HEK293 (cell line): ENCODE results near the gene IQCH.

ENCODE experiments used
- BCL11A ChIP-seq: fragments of 450-650 bp; formaldehyde crosslinking; IDR thresholded peaks from 2 replicates; pipeline ENCODE4 v1.5.1; 2016; ENCODE audit warnings: low read depth, missing biosample characterization, missing genetic modification characterization
- GFI1B ChIP-seq: fragments of 450-650 bp; formaldehyde crosslinking; IDR thresholded peaks from 2 replicates; pipeline ENCODE4 v1.5.1; 2016; ENCODE audit warnings: missing biosample characterization, missing genetic modification characterization
- INSM2 ChIP-seq: fragments of 450-650 bp; formaldehyde crosslinking; IDR thresholded peaks from 2 replicates; pipeline ENCODE4 v1.5.1; 2016; ENCODE audit warnings: missing biosample characterization, missing genetic modification characterization
- PRDM10 ChIP-seq: fragments of 450-650 bp; formaldehyde crosslinking; IDR thresholded peaks from 2 replicates; pipeline ENCODE4 v1.5.1; 2016; ENCODE audit warnings: missing biosample characterization, missing genetic modification characterization
- PRDM4 ChIP-seq: fragments of 450-650 bp; formaldehyde crosslinking; IDR thresholded peaks from 2 replicates; pipeline ENCODE4 v1.5.1; 2017; ENCODE audit warnings: missing biosample characterization, missing genetic modification characterization
- WT1 ChIP-seq: fragments of 450-650 bp; formaldehyde crosslinking; IDR thresholded peaks from 2 replicates; pipeline ENCODE4 v1.5.1; 2016; ENCODE audit warnings: missing biosample characterization, missing genetic modification characterization
- ZFP41 ChIP-seq: fragments of 450-650 bp; formaldehyde crosslinking; IDR thresholded peaks from 2 replicates; pipeline ENCODE4 v1.5.1; 2016; ENCODE audit warnings: missing biosample characterization, missing genetic modification characterization, borderline replicate concordance
- ZNF133 ChIP-seq: fragments of 450-650 bp; formaldehyde crosslinking; IDR thresholded peaks from 2 replicates; pipeline ENCODE4 v1.5.1; 2016; ENCODE audit warnings: missing biosample characterization, missing genetic modification characterization
- ZNF138 ChIP-seq: fragments of 450-650 bp; formaldehyde crosslinking; IDR thresholded peaks from 2 replicates; pipeline ENCODE4 v1.5.1; 2016; ENCODE audit warnings: missing biosample characterization, missing genetic modification characterization, borderline replicate concordance
- ZNF266 ChIP-seq: fragments of 450-650 bp; formaldehyde crosslinking; IDR thresholded peaks from 2 replicates; pipeline ENCODE4 v1.5.1; 2016; ENCODE audit warnings: missing biosample characterization, missing genetic modification characterization, low read depth
- ZNF426 ChIP-seq: fragments of 450-650 bp; formaldehyde crosslinking; IDR thresholded peaks from 2 replicates; pipeline ENCODE4 v1.5.1; 2017; ENCODE audit warnings: missing biosample characterization, missing genetic modification characterization, mild to moderate bottlenecking, inconsistent platforms, moderate library complexity
- ZNF510 ChIP-seq: fragments of 450-650 bp; formaldehyde crosslinking; IDR thresholded peaks from 2 replicates; pipeline ENCODE4 v1.5.1; 2018; ENCODE audit warnings: mild to moderate bottlenecking, missing genetic modification characterization, missing biosample characterization; ENCODE audit not compliant: insufficient replicate concordance
- ZNF558 ChIP-seq: fragments of 450-650 bp; formaldehyde crosslinking; IDR thresholded peaks from 2 replicates; pipeline ENCODE4 v1.5.1; 2016; ENCODE audit warnings: missing biosample characterization, missing genetic modification characterization
- ZNF596 ChIP-seq: fragments of 450-650 bp; IDR thresholded peaks from 2 replicates; pipeline ENCODE4 v1.5.0; 2018; ENCODE audit warnings: missing biosample characterization, mild to moderate bottlenecking, missing genetic modification characterization, moderate library complexity
- ZNF654 ChIP-seq: fragments of 450-650 bp; formaldehyde crosslinking; IDR thresholded peaks from 2 replicates; pipeline ENCODE4 v1.5.1; 2016; ENCODE audit warnings: low read depth, missing biosample characterization, missing genetic modification characterization
- ZNF660 ChIP-seq: fragments of 450-650 bp; IDR thresholded peaks from 2 replicates; pipeline ENCODE4 v1.5.1; 2018; ENCODE audit warnings: missing biosample characterization, mild to moderate bottlenecking, missing genetic modification characterization
- ZNF776 ChIP-seq: fragments of 450-650 bp; formaldehyde crosslinking; IDR thresholded peaks from 2 replicates; pipeline ENCODE4 v1.5.0; 2017; ENCODE audit warnings: missing biosample characterization, missing genetic modification characterization, borderline replicate concordance
- ZNF843 ChIP-seq: fragments of 450-650 bp; formaldehyde crosslinking; IDR thresholded peaks from 2 replicates; pipeline ENCODE4 v1.5.1; 2016; ENCODE audit warnings: missing biosample characterization, missing genetic modification characterization
- TF ChIP-seq, protein P1 (sequence below): fragments of 450-650 bp; formaldehyde crosslinking; IDR thresholded peaks from 2 replicates; pipeline ENCODE4 v1.5.1; 2016; ENCODE audit warnings: missing biosample characterization, missing genetic modification characterization, low read depth

IQCH gene

GRCh38 chr15:67549736-67550135, 295.1 kb downstream of the IQCH start (continued):
- no peak for TF ChIP-seq ZNF138 (tag by site-specific recombination)
- TF ChIP-seq ZNF654 (tag by site-specific recombination): no peak
- no peak for TF ChIP-seq ZNF776 (tag by site-specific recombination)
- TF ChIP-seq, protein P1, sequence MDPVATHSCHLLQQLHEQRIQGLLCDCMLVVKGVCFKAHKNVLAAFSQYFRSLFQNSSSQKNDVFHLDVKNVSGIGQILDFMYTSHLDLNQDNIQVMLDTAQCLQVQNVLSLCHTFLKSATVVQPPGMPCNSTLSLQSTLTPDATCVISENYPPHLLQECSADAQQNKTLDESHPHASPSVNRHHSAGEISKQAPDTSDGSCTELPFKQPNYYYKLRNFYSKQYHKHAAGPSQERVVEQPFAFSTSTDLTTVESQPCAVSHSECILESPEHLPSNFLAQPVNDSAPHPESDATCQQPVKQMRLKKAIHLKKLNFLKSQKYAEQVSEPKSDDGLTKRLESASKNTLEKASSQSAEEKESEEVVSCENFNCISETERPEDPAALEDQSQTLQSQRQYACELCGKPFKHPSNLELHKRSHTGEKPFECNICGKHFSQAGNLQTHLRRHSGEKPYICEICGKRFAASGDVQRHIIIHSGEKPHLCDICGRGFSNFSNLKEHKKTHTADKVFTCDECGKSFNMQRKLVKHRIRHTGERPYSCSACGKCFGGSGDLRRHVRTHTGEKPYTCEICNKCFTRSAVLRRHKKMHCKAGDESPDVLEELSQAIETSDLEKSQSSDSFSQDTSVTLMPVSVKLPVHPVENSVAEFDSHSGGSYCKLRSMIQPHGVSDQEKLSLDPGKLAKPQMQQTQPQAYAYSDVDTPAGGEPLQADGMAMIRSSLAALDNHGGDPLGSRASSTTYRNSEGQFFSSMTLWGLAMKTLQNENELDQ: no peak
- no peak for TF ChIP-seq ZNF133 (tag by site-specific recombination)
- TF ChIP-seq ZNF596 (tag by site-specific recombination): no peak
- peak; percentile 51; the same call in 1 of the 2 replicates for TF ChIP-seq ZNF266 (tag by site-specific recombination)
- 0 out of 2 replicates have a peak, but pooled peaks have one; percentile 59 for TF ChIP-seq PRDM4 (tag by site-specific recombination)
- TF ChIP-seq ZNF558 (tag by site-specific recombination): no peak
- TF ChIP-seq WT1: peak; percentile 48; the same call in 1 of the 2 replicates
- TF ChIP-seq ZNF660: no peak
- TF ChIP-seq ZNF510 (tag by site-specific recombination): no peak
- no peak for TF ChIP-seq ZNF426 (tag by site-specific recombination)
- peak; percentile 92 for TF ChIP-seq PRDM10
- TF ChIP-seq ZFP41: no peak
- TF ChIP-seq GFI1B (tag by site-specific recombination): peak; percentile 84
- TF ChIP-seq ZNF843 (tag by site-specific recombination): peak; percentile 53; the same call in 1 of the 2 replicates
- TF ChIP-seq BCL11A (tag by site-specific recombination): peak; percentile 40; the same call in 1 of the 2 replicates
- 0 out of 2 replicates have a peak, but pooled peaks have one; percentile 47 for TF ChIP-seq INSM2 (tag by site-specific recombination)
